Activated T-helper 1 cell treated with anti-CD3 and anti-CD28 coated beads, Interleukin-2, amount 50 U/mL, for 16 hours (primary cell): ENCODE results near the gene NEURL1B.

Experiments
- DNase-seq, 2 donors: peaks; one replicate each; pipeline ENCODE4 v3.0.0-alpha.2; 2020; ENCODE audit warnings: low read depth in 1 of 2, low spot score in 1 of 2

NEURL1B gene

DNA sequence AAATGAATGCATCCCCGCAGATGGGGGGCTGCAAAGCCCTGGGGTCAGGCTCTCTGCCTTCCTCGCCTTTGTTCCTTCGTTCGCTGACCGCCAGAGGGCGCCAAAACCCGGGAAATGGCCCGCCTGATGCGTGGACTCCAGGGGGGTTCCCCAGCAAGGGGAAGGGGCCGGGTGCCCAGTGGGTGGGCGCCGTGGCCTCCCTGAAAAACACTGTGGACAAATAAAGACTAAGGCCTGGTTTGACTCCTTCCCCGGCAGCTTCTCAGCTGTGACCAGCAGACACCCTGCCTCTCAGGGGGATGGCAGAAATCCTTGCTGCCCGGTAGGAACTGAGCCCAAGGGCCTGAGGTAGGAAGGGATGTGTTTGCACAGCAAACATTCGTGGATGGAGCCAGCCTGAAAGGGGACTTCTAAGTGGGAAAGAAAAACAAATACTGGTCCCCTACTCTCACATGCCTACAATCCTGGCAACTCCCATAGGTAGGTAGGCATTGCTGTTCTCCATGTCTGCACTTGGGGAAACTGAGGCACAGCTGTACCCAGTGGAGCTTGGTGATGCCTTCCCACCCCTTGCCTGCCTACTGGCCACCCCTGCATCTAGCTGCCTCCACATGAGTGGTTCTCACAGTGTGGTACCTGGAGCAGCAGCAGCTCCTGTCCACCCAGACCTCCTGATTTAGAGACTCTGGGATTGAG is 72.2 kb downstream of the NEURL1B start:
- DNase-seq = peak; percentile 61 to 65

- no peak for DNase-seq
Measured at GRCh38 chr5:172713809-172714490, 72.9 kb downstream of the NEURL1B start.

DNA sequence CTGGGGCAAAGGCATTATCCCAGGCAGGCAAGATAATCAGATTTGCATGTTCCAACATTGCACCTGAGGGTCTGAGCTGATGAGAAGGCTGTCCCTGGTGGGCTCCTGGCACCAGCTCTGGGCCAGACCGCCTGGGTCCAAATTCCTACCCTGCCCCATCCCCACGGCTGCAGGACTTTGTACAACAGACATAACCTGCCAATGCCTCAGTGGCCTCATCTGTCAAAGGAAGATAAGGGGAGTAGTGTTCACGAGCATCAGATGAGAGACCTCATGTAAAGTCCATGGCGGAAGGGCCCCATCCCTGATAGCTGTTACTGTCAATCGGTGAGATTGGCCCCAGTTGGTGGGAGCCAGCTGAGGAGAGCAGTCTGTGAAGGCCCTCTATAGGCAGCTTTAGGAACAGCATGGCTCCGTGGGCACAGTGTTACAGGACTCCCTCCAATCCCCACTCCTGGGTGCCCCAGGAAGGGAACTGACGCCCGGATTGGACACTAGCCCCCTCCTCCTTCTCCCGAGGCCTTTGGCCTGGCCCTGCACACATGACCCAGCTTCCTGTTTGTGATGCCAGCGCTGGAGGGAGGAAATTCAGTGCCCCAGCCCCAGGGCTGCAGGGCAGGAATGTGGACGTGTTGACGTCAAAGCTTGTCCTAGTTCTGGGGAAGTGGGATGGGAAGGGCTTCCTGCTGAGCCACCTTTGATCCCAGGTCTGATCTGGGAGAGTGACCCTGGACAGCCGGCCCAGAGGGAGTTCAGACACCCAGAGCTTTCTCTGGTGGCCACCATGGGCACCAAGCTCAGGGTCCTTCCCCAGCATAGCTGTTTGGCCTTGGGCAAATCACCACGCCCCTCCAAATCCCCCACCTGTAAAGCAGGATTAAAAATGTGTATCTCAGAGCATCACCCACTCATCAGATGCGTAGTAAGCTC is 73.7 kb downstream of the NEURL1B start:
- DNase-seq = peak; percentile 34 to 35

DNA sequence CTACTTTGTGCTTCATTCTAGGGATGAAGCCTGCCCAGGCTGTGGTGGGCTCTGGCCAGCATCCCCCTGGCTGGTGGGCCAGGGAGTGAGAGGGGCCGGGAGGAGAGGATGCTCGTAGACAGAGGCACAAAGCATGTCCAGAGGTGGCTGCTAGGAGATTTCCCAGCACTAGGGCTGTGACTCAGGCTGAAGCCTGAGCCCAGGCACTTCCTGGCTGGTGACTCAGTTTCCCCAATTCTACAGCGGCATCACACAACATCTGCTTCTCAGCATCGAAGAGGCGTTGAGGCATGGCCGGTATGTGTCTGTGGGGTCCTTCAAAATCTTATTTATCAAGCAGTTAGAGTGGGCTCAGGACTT is 74.3 kb downstream of the NEURL1B start:
- DNase-seq = no peak

DNA sequence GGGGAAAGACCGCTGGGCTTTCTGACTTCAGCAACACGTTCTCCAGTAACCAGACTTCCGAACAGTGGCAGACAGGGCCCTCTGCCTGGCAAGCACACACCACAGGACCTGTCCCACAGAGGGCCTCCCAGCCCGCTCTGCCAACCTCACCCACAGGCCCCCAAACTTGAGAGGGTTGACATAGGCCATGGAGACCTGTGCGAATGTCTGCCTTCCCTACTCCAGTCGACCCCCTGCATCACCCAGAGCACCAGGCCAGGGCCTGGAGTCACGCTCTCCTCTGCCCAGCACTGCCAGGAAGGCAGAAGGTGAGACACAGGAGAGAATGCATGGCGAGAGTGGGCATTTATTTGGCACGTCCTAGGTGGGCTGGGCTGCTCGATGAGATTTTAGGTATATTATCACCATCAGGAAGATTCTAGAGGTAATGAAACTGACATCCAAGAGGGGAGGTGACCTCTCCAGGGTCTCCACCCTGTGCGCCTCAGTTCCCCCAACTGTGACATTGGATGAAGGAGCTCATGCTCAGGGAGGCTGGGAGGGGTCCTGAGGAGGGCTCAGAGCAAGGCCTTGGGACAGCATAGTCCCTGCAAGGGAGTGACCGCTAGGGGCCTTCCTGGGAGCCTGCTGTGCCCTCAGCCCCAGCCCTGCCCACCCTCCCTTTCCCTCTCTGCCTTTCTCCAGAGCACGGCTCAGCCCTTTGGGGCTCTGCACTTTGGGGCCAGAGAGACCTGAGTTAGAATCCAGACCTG is 75.0 kb downstream of the NEURL1B start:
- DNase-seq = no peak

DNA sequence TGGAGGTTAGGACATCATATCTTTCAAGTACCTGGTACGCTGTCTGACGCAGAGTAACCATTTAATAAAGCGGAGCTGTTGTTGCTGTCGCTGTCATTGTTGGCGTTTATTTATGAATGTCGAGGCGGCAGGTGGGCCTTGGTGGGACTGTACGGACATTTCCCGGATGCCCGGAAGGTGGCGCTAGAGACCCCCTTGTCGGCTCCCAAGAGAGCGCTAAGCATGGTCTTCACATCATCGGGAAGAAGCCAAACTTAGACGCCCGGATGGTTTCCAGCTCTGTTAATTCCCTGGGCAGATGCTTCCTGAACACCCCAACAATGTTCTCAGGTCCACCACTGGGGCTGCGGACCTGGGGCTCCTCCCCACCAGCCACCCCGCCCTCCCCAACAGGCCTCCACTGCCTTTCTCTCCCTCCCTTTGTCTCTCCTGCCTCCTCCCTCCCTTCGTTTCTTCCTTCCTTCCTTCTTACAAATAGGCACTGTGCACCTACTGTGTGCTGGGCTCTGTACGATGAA is 75.8 kb downstream of the NEURL1B start:
- DNase-seq = peak; percentile 66 to 75

- no peak for DNase-seq
Measured at GRCh38 chr5:172717481-172718195, 76.6 kb downstream of the NEURL1B start.

DNA sequence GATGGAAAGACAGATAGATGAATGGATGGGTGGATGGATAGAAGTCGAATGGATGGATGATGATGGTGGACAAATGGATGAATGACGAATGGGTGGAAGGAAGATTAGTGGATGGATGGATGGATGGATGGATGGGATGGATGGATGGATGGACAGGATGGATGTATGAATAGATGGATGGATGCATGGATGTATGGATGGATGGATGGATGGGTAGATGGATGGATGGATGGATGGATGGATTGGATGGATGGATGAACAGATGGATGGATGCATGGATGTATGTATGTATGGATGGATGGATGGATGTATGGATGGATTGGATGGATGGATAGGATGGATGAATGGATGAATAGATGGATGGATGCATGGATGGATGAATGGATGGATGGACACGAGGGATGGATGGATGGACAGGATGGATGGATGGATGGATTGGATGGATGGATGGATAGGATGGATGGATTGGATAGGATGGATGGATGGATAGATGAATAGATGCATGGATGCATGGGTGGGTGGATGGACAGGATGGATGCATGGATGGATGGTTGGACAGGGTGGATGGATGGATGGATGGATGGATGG is 77.6 kb downstream of the NEURL1B start:
- no peak for DNase-seq

GRCh38 chr5:172719211-172719610 is 78.1 kb downstream of the NEURL1B start:
- no peak for DNase-seq

GRCh38 chr5:172720655-172721054 is 79.6 kb downstream of the NEURL1B start:
- no peak for DNase-seq

- no peak for DNase-seq
Measured at GRCh38 chr5:172721455-172722326, 80.6 kb downstream of the NEURL1B start.

DNA sequence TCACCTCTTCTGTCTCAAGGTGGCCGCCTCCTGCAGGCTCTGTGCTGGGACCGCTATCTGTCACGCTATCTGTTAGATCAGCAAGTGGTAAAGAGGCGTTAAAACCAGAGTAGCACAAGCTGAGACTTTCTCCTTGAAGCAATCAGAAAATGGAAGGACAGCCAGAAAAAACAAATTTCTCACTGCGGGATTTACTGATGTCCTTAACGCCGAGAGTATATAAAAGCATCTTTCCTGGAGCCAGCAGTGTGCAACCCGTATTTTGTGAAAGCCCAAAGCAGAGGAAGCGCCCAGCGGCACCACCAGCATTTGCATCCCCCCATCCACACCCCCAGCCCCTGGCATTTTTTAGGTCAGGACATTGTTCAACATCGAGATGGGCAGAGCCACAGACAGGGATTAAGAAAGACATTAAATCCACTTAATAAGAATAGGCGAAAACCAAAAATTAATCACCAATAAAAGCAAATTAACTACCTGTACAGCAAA is 81.3 kb downstream of the NEURL1B start:
- no peak for DNase-seq

DNA sequence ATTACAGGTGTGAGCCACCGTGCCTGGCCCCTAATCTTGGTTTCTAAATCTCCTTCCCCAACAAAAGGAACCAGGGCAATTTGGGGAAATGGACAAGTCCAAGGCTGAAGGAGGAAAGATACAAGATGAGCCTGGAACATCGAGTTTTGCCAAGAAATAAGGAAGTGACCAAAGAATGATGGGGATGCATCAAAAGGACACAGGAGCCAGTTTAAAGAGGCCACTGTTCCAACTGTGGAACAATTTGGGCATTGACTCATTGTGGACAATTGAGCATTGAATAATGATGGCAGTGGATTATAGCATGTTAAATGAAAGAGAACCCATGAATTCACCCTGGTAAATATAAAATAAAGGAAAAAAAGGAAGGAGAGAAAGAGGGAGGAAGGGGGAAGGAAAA is 82.4 kb downstream of the NEURL1B start:
- DNase-seq = no peak

- DNase-seq = no peak
Measured at GRCh38 chr5:172724242-172725183, 83.5 kb downstream of the NEURL1B start.

DNA sequence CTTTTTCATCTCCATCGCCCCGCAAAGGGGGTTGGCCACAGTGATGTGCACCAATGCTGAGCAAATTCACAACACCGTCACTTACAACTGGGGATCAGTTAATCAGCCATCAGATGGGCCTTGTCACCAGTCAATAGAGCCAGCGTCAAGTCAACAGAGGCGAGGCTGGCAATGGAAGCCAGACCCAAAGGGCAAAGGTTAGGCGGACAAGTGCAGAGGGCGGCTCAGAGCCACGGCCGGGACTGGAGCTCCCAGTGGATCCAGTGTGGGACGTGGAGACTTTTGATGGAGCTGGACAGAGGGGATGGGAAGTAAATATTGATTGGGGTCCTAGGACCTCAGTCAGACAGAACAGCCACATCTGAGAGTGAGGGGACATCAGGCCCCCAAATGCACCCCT is 84.2 kb downstream of the NEURL1B start:
- DNase-seq = no peak

DNA sequence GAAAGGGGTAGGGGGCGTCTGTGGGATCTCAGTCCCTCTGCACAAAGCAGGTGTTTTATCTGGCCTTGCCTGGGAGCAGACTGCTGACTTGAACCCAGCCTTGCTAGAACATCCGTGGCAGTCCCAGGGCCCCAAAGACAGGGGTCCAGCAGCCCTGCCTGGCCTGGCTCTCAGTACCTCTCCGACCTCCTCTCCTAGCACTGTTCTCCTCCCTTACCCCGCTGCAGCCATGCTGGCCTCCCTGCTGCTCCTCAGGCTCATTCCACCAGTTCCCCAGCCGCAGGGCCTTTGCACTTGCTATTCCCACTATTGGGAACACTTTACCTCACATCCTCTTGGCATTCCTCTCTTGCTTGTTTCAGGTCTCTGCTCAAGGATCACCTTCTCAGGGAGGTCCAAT is 84.7 kb downstream of the NEURL1B start:
- no peak for DNase-seq

GRCh38 chr5:172726966-172727365 is 85.9 kb downstream of the NEURL1B start:
- no peak for DNase-seq

DNA sequence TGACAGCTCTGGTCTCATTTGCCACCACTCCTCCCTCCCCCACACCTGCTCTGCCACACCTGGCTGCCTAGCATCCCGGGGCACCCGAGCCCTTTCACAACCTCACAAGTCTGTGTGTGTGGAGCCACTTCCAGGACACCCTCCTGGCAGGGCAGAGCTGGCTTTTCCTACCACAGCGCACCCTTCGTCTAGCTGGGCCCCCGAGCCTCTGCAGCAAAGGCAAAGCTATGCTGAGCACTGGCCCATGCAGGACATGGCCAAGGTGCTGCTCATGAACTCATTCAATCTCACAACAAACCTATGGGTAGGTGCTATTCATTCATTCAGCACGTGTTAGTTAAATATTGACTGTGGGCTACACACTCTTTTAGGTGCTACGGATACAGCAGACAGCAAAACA is 86.5 kb downstream of the NEURL1B start:
- no peak for DNase-seq
